Ascending aorta (tissue), 2 donors: ENCODE measurements around the gene TCP11L1. TPM values are rescaled to one million over a fixed set of nuclear protein-coding genes. Genes with fewer than 3 reads are reported as not detected.
"Not testable (repeated sequence)": the region's sequence is repeated elsewhere in the genome, so short reads cannot be mapped to it uniquely, and the experiment has no call there.

Experiments
- DNase-seq, 2 donors: peaks; one replicate each; pipeline ENCODE4 v3.0.0-alpha.2; 2019; ENCODE audit warnings: low spot score in 2 of 2
- H3K27ac ChIP-seq, 2 donors: fragments of 200-600 bp; sonication (generic); one replicate each; pipeline ENCODE4 v1.5.1; 2016 to 2017; ENCODE audit warnings: mild to moderate bottlenecking in 1 of 2
- H3K27me3 ChIP-seq: fragments of 200-600 bp; sonication (generic); one replicate; pipeline ENCODE4 v1.5.1; 2017
- H3K36me3 ChIP-seq, 2 donors: fragments of 200-600 bp; sonication (generic); one replicate each; pipeline ENCODE4 v1.5.1; 2016
- H3K4me1 ChIP-seq, 2 donors: fragments of 200-600 bp; sonication (generic); one replicate each; pipeline ENCODE4 v1.5.1; 2016 to 2017; ENCODE audit warnings: mild to moderate bottlenecking in 1 of 2
- H3K4me3 ChIP-seq, 2 donors: fragments of 200-600 bp; sonication (generic); one replicate each; pipeline ENCODE4 v1.5.1; 2016 to 2017; ENCODE audit warnings: mild to moderate bottlenecking in 1 of 2
- H3K9me3 ChIP-seq, 2 donors: fragments of 200-600 bp; sonication (generic); one replicate each; pipeline ENCODE4 v1.5.1; 2016
- intact Hi-C: fragments of 100-400 bp; cut with DNase I; formaldehyde crosslinking; loops from one replicate; pipeline ENCODE4 v1.15.1; 2023
- total RNA-seq: library from RNA; depleted of rRNA; stranded (reverse); fragments of >200 nt; gene quantifications from one replicate; pipeline ENCODE4 v1.1.0, GENCODE V29; 2016
- TF ChIP-seq, protein P1 (sequence below), 3 experiments: fragments of 200-600 bp in 2 of 3; fragments of 450-650 bp in 1 of 3; sonication (generic) in 2 of 3; IDR thresholded peaks; one replicate each; pipeline ENCODE4 v1.5.1; 2016 to 2019; ENCODE audit warnings: antibody characterized with exemption in 3 of 3, mild to moderate bottlenecking in 1 of 3, moderate library complexity in 1 of 3

TCP11L1 gene
- total RNA-seq, 1 donor from 2014 or later: 33.6 TPM

DNA sequence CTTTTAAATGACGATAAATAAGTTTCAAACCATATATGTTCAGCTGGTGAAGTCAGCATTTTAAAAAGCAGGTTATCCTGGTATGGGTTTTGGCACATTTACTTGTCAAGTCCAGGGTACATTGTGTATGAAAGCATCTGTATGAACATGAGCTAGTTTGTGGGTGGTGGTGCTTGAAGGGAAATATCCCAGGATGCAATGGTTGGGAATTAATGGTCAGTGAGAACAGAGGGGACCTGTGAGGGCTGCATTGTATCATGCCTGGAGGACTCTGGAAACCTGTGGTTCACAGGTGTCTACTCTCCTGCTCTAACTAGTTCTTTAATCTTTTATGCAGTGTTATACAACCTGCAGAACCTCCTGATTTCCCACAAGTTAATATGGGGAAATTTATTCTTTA is 17.9 kb upstream of the TCP11L1 start:
- TF ChIP-seq, protein P1, sequence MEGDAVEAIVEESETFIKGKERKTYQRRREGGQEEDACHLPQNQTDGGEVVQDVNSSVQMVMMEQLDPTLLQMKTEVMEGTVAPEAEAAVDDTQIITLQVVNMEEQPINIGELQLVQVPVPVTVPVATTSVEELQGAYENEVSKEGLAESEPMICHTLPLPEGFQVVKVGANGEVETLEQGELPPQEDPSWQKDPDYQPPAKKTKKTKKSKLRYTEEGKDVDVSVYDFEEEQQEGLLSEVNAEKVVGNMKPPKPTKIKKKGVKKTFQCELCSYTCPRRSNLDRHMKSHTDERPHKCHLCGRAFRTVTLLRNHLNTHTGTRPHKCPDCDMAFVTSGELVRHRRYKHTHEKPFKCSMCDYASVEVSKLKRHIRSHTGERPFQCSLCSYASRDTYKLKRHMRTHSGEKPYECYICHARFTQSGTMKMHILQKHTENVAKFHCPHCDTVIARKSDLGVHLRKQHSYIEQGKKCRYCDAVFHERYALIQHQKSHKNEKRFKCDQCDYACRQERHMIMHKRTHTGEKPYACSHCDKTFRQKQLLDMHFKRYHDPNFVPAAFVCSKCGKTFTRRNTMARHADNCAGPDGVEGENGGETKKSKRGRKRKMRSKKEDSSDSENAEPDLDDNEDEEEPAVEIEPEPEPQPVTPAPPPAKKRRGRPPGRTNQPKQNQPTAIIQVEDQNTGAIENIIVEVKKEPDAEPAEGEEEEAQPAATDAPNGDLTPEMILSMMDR (IDR thresholded peaks at IDR 0.05): no peak
- no peaks in the 10 kb centered on the region for H3K4me1 ChIP-seq
- intact Hi-C loops: no loop called here
- no peaks in the 10 kb centered on the region for H3K9me3 ChIP-seq
- H3K36me3 ChIP-seq: no peaks in the 10 kb centered on the region
- H3K27ac ChIP-seq: no peak overlapping the region
- H3K4me3 ChIP-seq: no peak overlapping the region
- no peak for DNase-seq
- no peaks in the 10 kb centered on the region for H3K27me3 ChIP-seq

DNA sequence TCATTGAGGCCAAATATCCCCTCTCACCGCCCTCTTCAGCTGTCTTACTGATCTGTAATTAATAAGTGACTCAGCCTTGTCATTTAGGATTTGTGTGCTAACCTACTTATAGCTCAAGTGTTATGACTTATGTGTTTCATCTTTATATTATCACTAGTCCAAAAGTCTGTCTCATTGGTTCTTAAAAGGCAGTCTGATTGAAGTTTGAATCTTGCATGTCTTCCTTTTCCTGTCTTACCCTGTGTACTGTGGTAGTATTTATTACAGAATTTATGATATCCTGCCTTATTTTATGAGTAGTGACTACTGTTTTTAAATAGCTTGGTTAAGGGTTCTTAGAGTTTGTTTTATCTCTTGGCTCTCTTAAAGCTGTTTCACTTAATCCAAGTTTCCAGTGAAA is 17.4 kb upstream of the TCP11L1 start:
- Histone ChIP-seq H3K27me3 (no peaks in the 10 kb centered on the region), H3K36me3 (no peaks in the 10 kb centered on the region), H3K4me3 (no peak overlapping the region), H3K4me1 (no peaks in the 10 kb centered on the region), H3K27ac (no peak overlapping the region), H3K9me3 (no peaks in the 10 kb centered on the region)
- TF ChIP-seq, protein P1 (IDR thresholded peaks at IDR 0.05): no peak
- intact Hi-C loops: no loop called here
- DNase-seq: no peak

DNA sequence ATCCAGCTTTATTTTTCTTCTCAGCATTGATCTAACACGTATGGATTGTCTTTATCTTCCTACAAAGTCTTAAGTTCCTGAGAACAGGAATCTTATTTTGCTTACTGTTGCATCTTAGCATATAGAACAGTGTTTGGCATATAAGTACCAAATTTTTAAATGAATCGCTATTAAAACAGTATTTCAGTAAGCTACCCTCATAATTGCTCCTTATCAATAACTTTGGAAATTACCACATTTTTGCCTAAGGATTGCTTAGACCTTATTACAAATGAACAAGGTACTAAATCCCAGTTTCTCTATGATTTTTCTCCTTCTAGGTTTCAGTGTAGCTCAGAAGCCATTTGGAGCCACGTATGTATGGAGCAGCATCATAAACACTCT is 14.0 kb upstream of the TCP11L1 start:
- DNase-seq: no peak
- intact Hi-C loops: no loop called here
- Histone ChIP-seq H3K36me3 (no peaks in the 10 kb centered on the region), H3K27me3 (no peaks in the 10 kb centered on the region), H3K9me3 (no peaks in the 10 kb centered on the region), H3K27ac (no peak overlapping the region), H3K4me3 (no peak overlapping the region), H3K4me1 (no peaks in the 10 kb centered on the region)
- TF ChIP-seq, protein P1 (IDR thresholded peaks at IDR 0.05): no peak

DNA sequence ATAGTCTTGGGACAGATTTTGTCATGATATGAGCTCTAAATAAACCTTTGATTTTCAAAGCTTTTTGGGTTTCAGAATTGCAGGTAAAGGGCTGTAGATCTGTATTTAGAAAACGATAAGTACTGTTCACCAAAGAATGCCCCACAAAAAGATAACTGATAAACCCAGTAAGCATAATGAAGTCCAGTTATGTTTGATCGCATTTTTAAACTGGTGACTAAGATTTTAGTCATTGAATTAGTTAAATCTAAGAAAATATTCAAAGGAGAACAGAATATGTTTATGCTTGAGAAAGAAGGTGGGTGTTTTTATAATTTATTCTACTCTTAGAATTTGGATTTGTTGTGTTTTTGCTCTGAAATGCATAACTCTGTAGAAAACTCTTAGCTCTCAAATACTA is 12.1 kb upstream of the TCP11L1 start:
- Histone ChIP-seq H3K27ac (no peak overlapping the region), H3K27me3 (no peaks in the 10 kb centered on the region), H3K36me3 (no peaks in the 10 kb centered on the region), H3K4me1 (no peaks in the 10 kb centered on the region), H3K4me3 (no peak overlapping the region), H3K9me3 (no peaks in the 10 kb centered on the region)
- intact Hi-C loops: no loop called here
- TF ChIP-seq, protein P1 (IDR thresholded peaks at IDR 0.05): no peak
- no peak for DNase-seq

DNA sequence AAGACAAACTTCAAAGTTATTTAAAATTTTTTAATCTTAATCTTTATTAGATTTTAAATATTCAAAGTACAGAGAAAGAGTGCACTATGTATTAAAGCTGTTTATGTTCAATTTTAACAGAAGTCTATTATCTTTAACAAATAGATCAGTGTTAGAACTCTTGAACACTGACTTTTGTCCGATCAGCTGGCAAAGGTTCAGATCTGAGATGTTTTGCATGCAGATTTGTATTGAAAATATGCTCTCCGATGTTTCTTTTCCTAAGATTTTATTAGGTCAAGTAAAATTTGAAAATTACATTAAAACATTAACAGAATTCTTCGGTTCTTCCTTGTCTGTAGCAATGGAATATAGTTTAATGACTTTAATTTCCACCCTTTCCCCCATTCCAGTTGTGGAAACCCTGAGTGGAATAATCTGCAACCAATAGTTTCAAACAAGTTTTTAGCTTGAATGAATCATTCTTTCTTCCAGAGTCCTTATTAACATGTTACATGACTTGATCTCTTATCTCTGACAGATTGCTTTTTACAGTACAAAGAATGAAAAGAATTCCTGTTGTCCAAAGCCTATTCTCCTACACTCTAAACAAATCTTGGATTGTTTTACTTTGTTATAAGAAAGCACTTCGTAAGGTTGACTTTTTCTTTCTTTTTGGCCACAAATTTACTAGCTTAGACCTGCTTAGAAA is 11.4 kb upstream of the TCP11L1 start:
- no peak overlapping the region for H3K4me3 ChIP-seq
- no peaks in the 10 kb centered on the region for H3K36me3 ChIP-seq
- H3K9me3 ChIP-seq: no peaks in the 10 kb centered on the region
- intact Hi-C loops: no loop called here
- H3K27ac ChIP-seq: no peak overlapping the region
- TF ChIP-seq, protein P1 (IDR thresholded peaks at IDR 0.05): no peak
- no peaks in the 10 kb centered on the region for H3K27me3 ChIP-seq
- no peak for DNase-seq
- H3K4me1 ChIP-seq: no peaks in the 10 kb centered on the region

DNA sequence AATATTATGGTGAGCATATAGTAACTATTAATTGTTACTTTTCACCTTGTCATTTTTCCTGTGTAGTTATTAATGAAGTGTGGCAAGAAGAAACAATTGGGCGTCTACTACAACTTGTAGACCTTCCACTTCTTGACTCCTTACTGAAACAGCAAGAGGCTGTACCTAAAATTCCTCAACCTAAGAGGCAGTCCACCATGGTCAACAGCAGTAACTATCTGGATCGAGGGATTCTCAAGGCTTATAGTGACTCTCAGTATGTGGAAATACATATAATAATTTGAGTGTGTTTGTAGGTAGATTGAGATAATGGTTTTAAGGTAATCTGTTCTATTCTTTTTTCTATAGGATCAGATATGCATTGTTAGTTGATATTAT is 10.8 kb upstream of the TCP11L1 start:
- H3K4me1 ChIP-seq: no peaks in the 10 kb centered on the region
- H3K36me3 ChIP-seq: no peaks in the 10 kb centered on the region
- intact Hi-C loops: no loop called here
- H3K27ac ChIP-seq: no peak overlapping the region
- no peaks in the 10 kb centered on the region for H3K9me3 ChIP-seq
- TF ChIP-seq, protein P1 (IDR thresholded peaks at IDR 0.05): no peak
- H3K4me3 ChIP-seq: no peak overlapping the region
- H3K27me3 ChIP-seq: no peaks in the 10 kb centered on the region
- no peak for DNase-seq

DNA sequence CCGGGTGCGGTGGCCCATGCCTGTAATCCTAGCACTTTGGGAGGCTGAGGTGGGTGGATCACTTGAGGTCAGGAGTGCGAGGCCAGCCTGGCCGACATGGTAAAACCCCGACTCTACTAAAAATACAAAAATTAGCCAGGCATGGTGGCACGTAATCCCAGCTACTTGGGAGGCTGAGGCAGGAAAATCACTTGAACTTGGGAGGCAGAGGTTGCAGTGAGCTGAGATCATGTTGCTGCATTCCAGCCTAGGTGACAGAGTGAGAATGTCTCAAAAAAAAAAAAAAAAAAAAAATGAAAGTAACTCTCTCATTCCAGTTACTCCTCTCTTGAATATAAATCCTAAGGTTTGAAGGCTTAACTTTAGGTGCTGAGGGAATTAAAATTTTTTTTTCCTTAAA is 10.2 kb upstream of the TCP11L1 start:
- H3K36me3 ChIP-seq, H3K27ac ChIP-seq, DNase-seq: not testable (repeated sequence)

More for the DNA sequence above, 10.2 kb upstream of the TCP11L1 start:
- H3K4me3 ChIP-seq, H3K4me1 ChIP-seq, H3K27me3 ChIP-seq, intact Hi-C loops, H3K9me3 ChIP-seq: not testable (repeated sequence)
